IMR-90 (cell line): ENCODE measurements around the gene OR4D5. TPM values are rescaled to one million over a fixed set of nuclear protein-coding genes. Genes with fewer than 3 reads are reported as not detected.

Experiments
- ATAC-seq: fragments of 200-7000 bp; cut with Tn5 transposase; 2 replicates; pipeline ENCODE4 v1.9.1; 2020; ENCODE audit warnings: low read depth, mild to moderate bottlenecking, moderate library complexity
- BruUV-seq: library from RNA; stranded (reverse); fragments of 400-500 nt; replicated peaks from 2 replicates; lab custom pipeline; 2021; lab: Mats Ljungman, UMichigan
- CTCF ChIA-PET: fragments of 300-600 bp; formaldehyde crosslinking; extraction: SDS; loops from one replicate; lab custom pipeline; 2021; ENCODE audit warnings: antibody characterized with exemption; lab: Yijun Ruan, JAX
- POLR2A ChIA-PET: fragments of 300-600 bp; sonication (Branson Sonifier 250); formaldehyde crosslinking; loops from one replicate; lab custom pipeline; 2022; ENCODE audit warnings: antibody characterized with exemption; ENCODE audit not compliant: unreplicated experiment; lab: Charles Lee
- DNase-seq: peaks from one replicate; pipeline ENCODE4 v3.0.0; 2013
- H2AFZ ChIP-seq: replicated peaks from 2 replicates; pipeline ENCODE3; 2013; ENCODE audit warnings: low read length, mild to moderate bottlenecking; ENCODE audit not compliant: poor library complexity
- H2AK5ac ChIP-seq: 2 replicates; pipeline ENCODE4 v1.6.1; 2013; ENCODE audit warnings: low read depth, low read length, inconsistent platforms
- H2AK9ac ChIP-seq: replicated peaks from 2 replicates; pipeline ENCODE3; 2013; ENCODE audit warnings: mild to moderate bottlenecking, low read depth, low read length, moderate library complexity; ENCODE audit not compliant: poor library complexity
- H2BK120ac ChIP-seq: 2 replicates; pipeline ENCODE4 v1.6.1; 2013; ENCODE audit warnings: low read depth, low read length, inconsistent platforms
- H2BK15ac ChIP-seq: 3 replicates; pipeline ENCODE4 v1.6.1; 2013; ENCODE audit warnings: low read depth, low read length, inconsistent platforms
- H2BK20ac ChIP-seq: 2 replicates; pipeline ENCODE4 v1.6.1; 2013; ENCODE audit warnings: low read depth, mild to moderate bottlenecking, inconsistent platforms, low read length, moderate library complexity
- H2BK5ac ChIP-seq: 2 replicates; pipeline ENCODE4 v1.6.1; 2013; ENCODE audit warnings: mild to moderate bottlenecking, low read depth, low read length, inconsistent platforms; ENCODE audit not compliant: poor library complexity, severe bottlenecking
- H3K14ac ChIP-seq: replicated peaks from 2 replicates; pipeline ENCODE4 v1.6.1; 2013; ENCODE audit warnings: low read depth, low read length, inconsistent platforms
- H3K18ac ChIP-seq: 2 replicates; pipeline ENCODE4 v1.6.1; 2013; ENCODE audit warnings: low read depth, low read length, control low read depth
- H3K23ac ChIP-seq: 2 replicates; pipeline ENCODE4 v1.6.1; 2013; ENCODE audit warnings: low read depth, low read length, inconsistent platforms
- H3K27ac ChIP-seq: 2 replicates; pipeline ENCODE4 v1.5.1; 2013; ENCODE audit warnings: mild to moderate bottlenecking, control low read depth, low read length; ENCODE audit not compliant: insufficient read depth
- H3K27me3 ChIP-seq: 2 replicates; pipeline ENCODE4 v1.6.1; 2013; ENCODE audit warnings: low read length; ENCODE audit not compliant: control insufficient read depth, insufficient read depth
- H3K36me3 ChIP-seq: 2 replicates; pipeline ENCODE4 v1.6.1; 2013; ENCODE audit warnings: low read length, mixed read lengths; ENCODE audit not compliant: control insufficient read depth, insufficient read depth
- H3K4ac ChIP-seq: 2 replicates; pipeline ENCODE4 v1.6.1; 2013; ENCODE audit warnings: low read depth, low read length, inconsistent platforms
- H3K4me1 ChIP-seq: 2 replicates; pipeline ENCODE4 v1.6.1; 2013; ENCODE audit warnings: low read length, mixed read lengths; ENCODE audit not compliant: control insufficient read depth, insufficient read depth
- H3K4me2 ChIP-seq: 2 replicates; pipeline ENCODE4 v1.6.1; 2013; ENCODE audit warnings: low read depth, mild to moderate bottlenecking, control low read depth, low read length, moderate library complexity
- H3K4me3 ChIP-seq: 2 replicates; pipeline ENCODE4 v1.5.1; 2013; ENCODE audit warnings: low read depth, mild to moderate bottlenecking, control low read depth, low read length, moderate library complexity; ENCODE audit not compliant: insufficient read depth
- H3K56ac ChIP-seq: 2 replicates; pipeline ENCODE4 v1.6.1; 2013; ENCODE audit warnings: low read length, inconsistent platforms; ENCODE audit not compliant: insufficient read depth; ENCODE audit errors: extremely low read depth
- H3K79me1 ChIP-seq, 2 experiments: 2 replicates each; pipeline ENCODE4 v1.6.1; 2013; ENCODE audit warnings: low read length in 2 of 2, inconsistent platforms in 1 of 2, low read depth in 1 of 2
- H3K9ac ChIP-seq: 2 replicates; pipeline ENCODE4 v1.6.1; 2013; ENCODE audit warnings: low read depth, low read length, control low read depth
- H3K9me1 ChIP-seq: 2 replicates; pipeline ENCODE4 v1.6.1; 2013; ENCODE audit warnings: low read length, inconsistent platforms; ENCODE audit not compliant: insufficient read depth
- H3K9me3 ChIP-seq: 2 replicates; pipeline ENCODE4 v1.6.1; 2013; ENCODE audit warnings: low read length; ENCODE audit not compliant: control insufficient read depth, insufficient read depth
- H4K20me1 ChIP-seq: 2 replicates; pipeline ENCODE4 v1.6.1; 2013; ENCODE audit warnings: low read length, inconsistent platforms; ENCODE audit not compliant: insufficient read depth
- H4K5ac ChIP-seq: 2 replicates; pipeline ENCODE4 v1.6.1; 2013; ENCODE audit warnings: mild to moderate bottlenecking, low read depth, low read length, control low read depth
- H4K8ac ChIP-seq, 2 experiments: 2 replicates each; pipeline ENCODE4 v1.6.1; 2013; ENCODE audit warnings: low read depth in 2 of 2, low read length in 2 of 2, control low read depth in 1 of 2, inconsistent platforms in 1 of 2
- H4K91ac ChIP-seq: 2 replicates; pipeline ENCODE4 v1.6.1; 2013; ENCODE audit warnings: low read depth, low read length, inconsistent platforms; ENCODE audit not compliant: insufficient read depth
- BHLHE40 ChIP-seq: fragments of 150-350 bp; IDR thresholded peaks from 2 replicates; pipeline ENCODE4 v1.6.1; 2016; ENCODE audit warnings: mild to moderate bottlenecking, low read depth, low read length
- CEBPB ChIP-seq: IDR thresholded peaks from 2 replicates; pipeline ENCODE4 v1.6.1; 2012; ENCODE audit warnings: low read depth, low read length, improper control_type of control experiment
- CHD1 ChIP-seq: IDR thresholded peaks from 2 replicates; pipeline ENCODE4 v1.6.1; 2012; ENCODE audit warnings: low read depth, low read length, improper control_type of control experiment
- FOS ChIP-seq: fragments of 150-350 bp; IDR thresholded peaks from 2 replicates; pipeline ENCODE4 v1.6.1; 2016; ENCODE audit warnings: low read depth, low read length
- MAFK ChIP-seq: IDR thresholded peaks from 2 replicates; pipeline ENCODE4 v1.6.1; 2012; ENCODE audit warnings: low read depth, low read length, improper control_type of control experiment
- MAZ ChIP-seq: IDR thresholded peaks from 2 replicates; pipeline ENCODE4 v1.6.1; 2012; ENCODE audit warnings: low read depth, mild to moderate bottlenecking, low read length, improper control_type of control experiment, moderate library complexity, borderline replicate concordance
- MXI1 ChIP-seq: IDR thresholded peaks from 2 replicates; pipeline ENCODE4 v1.6.1; 2012; ENCODE audit warnings: low read depth, mild to moderate bottlenecking, low read length, moderate library complexity, borderline replicate concordance
- NFE2L2 ChIP-seq: fragments of 150-350 bp; IDR thresholded peaks from 2 replicates; pipeline ENCODE4 v1.6.1; 2016; ENCODE audit warnings: low read depth, mild to moderate bottlenecking, low read length
- POLR2A ChIP-seq: IDR thresholded peaks from 2 replicates; pipeline ENCODE4 v1.6.1; 2012; ENCODE audit warnings: mild to moderate bottlenecking, low read depth, low read length
- RAD21 ChIP-seq: IDR thresholded peaks from 2 replicates; pipeline ENCODE4 v1.6.1; 2012; ENCODE audit warnings: low read length, improper control_type of control experiment
- RCOR1 ChIP-seq: IDR thresholded peaks from 2 replicates; pipeline ENCODE4 v1.6.1; 2012; ENCODE audit warnings: mild to moderate bottlenecking, low read length, improper control_type of control experiment; ENCODE audit not compliant: insufficient replicate concordance
- RFX5 ChIP-seq: IDR thresholded peaks from 2 replicates; pipeline ENCODE4 v1.8.0; 2012; ENCODE audit warnings: low read depth, mild to moderate bottlenecking, low read length, moderate library complexity
- SMC3 ChIP-seq: fragments of 150-350 bp; IDR thresholded peaks from 2 replicates; pipeline ENCODE4 v1.6.1; 2016; ENCODE audit warnings: low read depth, mild to moderate bottlenecking, antibody characterized with exemption, low read length, moderate library complexity
- WGBS, 2 experiments: methylation state at CpG; one replicate each; pipeline versions ENCODE4 v1.1.5 to v1.1.7; 2013; ENCODE audit warnings: missing lambda C conversion rate in 2 of 2; ENCODE audit not compliant: insufficient read length in 1 of 2; ENCODE audit errors: extremely low coverage in 2 of 2; 5-methylcytosine and 5-hydroxymethylcytosine counted together
- dilution Hi-C: fragments of 300-500 bp; cut with HindIII; formaldehyde crosslinking; loops from one replicate; pipeline ENCODE4 v1.14.3; 2018; ENCODE audit warnings: low sequenced_read_pairs; ENCODE audit not compliant: unreplicated experiment
- in situ Hi-C: fragments of 300-500 bp; cut with MboI; formaldehyde crosslinking; loops from 3 replicates; pipeline ENCODE4 v1.14.3; 2019; ENCODE audit warnings: low sequenced_read_pairs, inconsistent platforms, mixed read lengths
- intact Hi-C: fragments of 100-400 bp; cut with micrococcal nuclease; formaldehyde crosslinking; loops from 2 replicates; pipeline ENCODE4 v1.10.0; 2022
- polyA plus RNA-seq, 3 experiments: library from polyadenylated mRNA; depleted of rRNA; stranded (reverse); fragments of >200 nt; gene quantifications; 2 replicates each; pipeline ENCODE4 v1.2.3, GENCODE V29; 2012; ENCODE audit warnings: low replicate concordance in 1 of 3
- total RNA-seq: library from RNA; depleted of rRNA; stranded (reverse); fragments of >200 nt; gene quantifications from 2 replicates; pipeline ENCODE4 v1.2.3, GENCODE V29; 2012
- TF ChIP-seq, protein P1 (sequence below): fragments of 150-350 bp; IDR thresholded peaks from 2 replicates; pipeline ENCODE4 v1.6.1; 2016; ENCODE audit warnings: low read depth, mild to moderate bottlenecking, low read length, moderate library complexity, borderline replicate concordance
- TF ChIP-seq, protein P2 (sequence below): conservative IDR thresholded peaks from 2 replicates; pipeline ENCODE4 v1.5.1; 2012; ENCODE audit warnings: mild to moderate bottlenecking, low read depth, low read length, improper control_type of control experiment
- TF ChIP-seq, protein P3 (sequence below): fragments of 150-350 bp; IDR thresholded peaks from 2 replicates; pipeline ENCODE4 v1.6.1; 2017; ENCODE audit warnings: mild to moderate bottlenecking, antibody characterized with exemption, low read length, low read depth

The OR4D5 gene
- total and polyA plus RNA-seq, 2 of the 4 experiments (the other 2 are of a cell fraction): not detected

DNA sequence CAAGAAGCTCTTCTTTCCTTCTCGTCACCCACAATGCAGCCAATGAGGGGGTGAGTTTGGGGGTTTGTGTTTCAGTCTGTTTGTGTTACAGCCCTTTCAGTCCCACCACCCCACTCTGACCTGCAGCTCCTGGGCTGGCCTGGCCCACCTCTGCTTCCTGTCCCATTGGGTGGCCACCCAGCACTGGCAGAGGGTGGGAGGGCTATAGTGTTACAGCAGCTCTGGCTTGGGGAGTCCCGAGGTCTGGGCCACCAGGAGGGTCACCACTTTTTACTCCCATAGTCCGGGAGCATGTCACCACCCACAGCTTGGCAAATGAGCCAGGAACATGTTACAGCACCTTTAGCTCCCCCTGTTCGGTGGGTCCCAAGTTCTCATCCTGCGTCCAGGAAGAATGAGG is 39.9 kb downstream of the OR4D5 start:
- POLR2A ChIA-PET: no interaction called here
- CTCF ChIA-PET: no interaction called here

More for the DNA sequence above, 39.9 kb downstream of the OR4D5 start:
- Histone ChIP-seq H2BK20ac (no peak overlapping the region), H3K23ac (no peak overlapping the region), H3K4me1 (no peaks in the 10 kb centered on the region), H4K91ac (no peak overlapping the region), H3K27ac (no peak overlapping the region), H3K4me2 (no peak overlapping the region), H2AFZ (no peak overlapping the region), H2AK5ac (no peak overlapping the region), H3K36me3 (no peaks in the 10 kb centered on the region), H2BK5ac (no peak overlapping the region), H3K9me1 (no peaks in the 10 kb centered on the region), H2BK15ac (no peak overlapping the region), H3K9me3 (peaks cover 12% of the 10 kb centered on the region; the same call in 1 of the 2 replicates), H4K8ac (no peak overlapping the region), H4K20me1 (no peaks in the 10 kb centered on the region), H3K9ac (no peak overlapping the region), H3K4me3 (no peak overlapping the region), H3K4ac (no peak overlapping the region), H3K79me1 (no peaks in the 10 kb centered on the region), H3K56ac (no peak overlapping the region), H3K14ac (no peak overlapping the region), H3K27me3 (no peaks in the 10 kb centered on the region), H3K18ac (no peak overlapping the region), H2AK9ac (no peak overlapping the region), H2BK120ac (no peak overlapping the region), H4K5ac (no peak overlapping the region)
- WGBS, 2 experiments: 0% methylated on average over 1 of the region's 5 CpGs; no CpG with 5 or more reads in 1 of the 2 experiments
- dilution Hi-C loops (no loop called here), in situ Hi-C loops (no loop called here), intact Hi-C loops (no loop called here)
- ATAC-seq: no peak
- DNase-seq: no peak
- TF ChIP-seq CEBPB (no peak), SMC3 (no peak), POLR2A (no peak), BHLHE40 (no peak), CHD1 (no peak), NFE2L2 (no peak), FOS (no peak), RFX5 (no peak), MAFK (no peak), RCOR1 (no peak), MAZ (no peak), RAD21 (no peak), MXI1 (no peak)
- TF ChIP-seq, protein P1, sequence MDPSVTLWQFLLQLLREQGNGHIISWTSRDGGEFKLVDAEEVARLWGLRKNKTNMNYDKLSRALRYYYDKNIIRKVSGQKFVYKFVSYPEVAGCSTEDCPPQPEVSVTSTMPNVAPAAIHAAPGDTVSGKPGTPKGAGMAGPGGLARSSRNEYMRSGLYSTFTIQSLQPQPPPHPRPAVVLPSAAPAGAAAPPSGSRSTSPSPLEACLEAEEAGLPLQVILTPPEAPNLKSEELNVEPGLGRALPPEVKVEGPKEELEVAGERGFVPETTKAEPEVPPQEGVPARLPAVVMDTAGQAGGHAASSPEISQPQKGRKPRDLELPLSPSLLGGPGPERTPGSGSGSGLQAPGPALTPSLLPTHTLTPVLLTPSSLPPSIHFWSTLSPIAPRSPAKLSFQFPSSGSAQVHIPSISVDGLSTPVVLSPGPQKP: no peak
- TF ChIP-seq, protein P2, sequence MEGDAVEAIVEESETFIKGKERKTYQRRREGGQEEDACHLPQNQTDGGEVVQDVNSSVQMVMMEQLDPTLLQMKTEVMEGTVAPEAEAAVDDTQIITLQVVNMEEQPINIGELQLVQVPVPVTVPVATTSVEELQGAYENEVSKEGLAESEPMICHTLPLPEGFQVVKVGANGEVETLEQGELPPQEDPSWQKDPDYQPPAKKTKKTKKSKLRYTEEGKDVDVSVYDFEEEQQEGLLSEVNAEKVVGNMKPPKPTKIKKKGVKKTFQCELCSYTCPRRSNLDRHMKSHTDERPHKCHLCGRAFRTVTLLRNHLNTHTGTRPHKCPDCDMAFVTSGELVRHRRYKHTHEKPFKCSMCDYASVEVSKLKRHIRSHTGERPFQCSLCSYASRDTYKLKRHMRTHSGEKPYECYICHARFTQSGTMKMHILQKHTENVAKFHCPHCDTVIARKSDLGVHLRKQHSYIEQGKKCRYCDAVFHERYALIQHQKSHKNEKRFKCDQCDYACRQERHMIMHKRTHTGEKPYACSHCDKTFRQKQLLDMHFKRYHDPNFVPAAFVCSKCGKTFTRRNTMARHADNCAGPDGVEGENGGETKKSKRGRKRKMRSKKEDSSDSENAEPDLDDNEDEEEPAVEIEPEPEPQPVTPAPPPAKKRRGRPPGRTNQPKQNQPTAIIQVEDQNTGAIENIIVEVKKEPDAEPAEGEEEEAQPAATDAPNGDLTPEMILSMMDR: no peak
- TF ChIP-seq, protein P3, sequence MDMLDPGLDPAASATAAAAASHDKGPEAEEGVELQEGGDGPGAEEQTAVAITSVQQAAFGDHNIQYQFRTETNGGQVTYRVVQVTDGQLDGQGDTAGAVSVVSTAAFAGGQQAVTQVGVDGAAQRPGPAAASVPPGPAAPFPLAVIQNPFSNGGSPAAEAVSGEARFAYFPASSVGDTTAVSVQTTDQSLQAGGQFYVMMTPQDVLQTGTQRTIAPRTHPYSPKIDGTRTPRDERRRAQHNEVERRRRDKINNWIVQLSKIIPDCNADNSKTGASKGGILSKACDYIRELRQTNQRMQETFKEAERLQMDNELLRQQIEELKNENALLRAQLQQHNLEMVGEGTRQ: no peak
- BruUV-seq: no TSS peak
